ENCODE results near the gene RABGGTA. TPM values are rescaled to one million over a fixed set of nuclear protein-coding genes. Genes with fewer than 3 reads are reported as not detected.

RABGGTA gene
- total and polyA plus RNA-seq, 2 experiments from 2014 or later = 17.6 to 20.7 TPM

- no peak for TF ChIP-seq ZNF462 (CRISPR knock-in tag; IDR thresholded peaks at IDR 0.05)
- TF ChIP-seq CREB1 (CRISPR knock-in tag; IDR thresholded peaks at IDR 0.05; ENCODE audit: low read depth) = no peak
- no peak for TF ChIP-seq ZNF114 (CRISPR knock-in tag; IDR thresholded peaks at IDR 0.05)
- TF ChIP-seq EZH2phosphoT487 (IDR thresholded peaks at IDR 0.05; ENCODE audit: unreplicated experiment) = no peak
- no peak for TF ChIP-seq NANOG (IDR thresholded peaks at IDR 0.05; ENCODE audit: borderline replicate concordance)
- TF ChIP-seq JUNB (IDR thresholded peaks at IDR 0.05; ENCODE audit: unreplicated experiment) = no peak
Measured at GRCh38 chr14:24307156-24307574, 35.8 kb upstream of the RABGGTA start (continued).

- H2AFZ ChIP-seq = no peak overlapping the region
- Mint-ChIP-seq H3K27ac (no peak overlapping the region), H3K36me3 (ENCODE audit: low read depth) (peaks cover 68% of the 10 kb centered on the region), H3K4me3 (no peak overlapping the region), H3K4me1 (peaks cover 13% of the 10 kb centered on the region), H3K9me3 (peaks cover 2% of the 10 kb centered on the region; the same call in 1 of the 3 replicates), H3K27me3 (ENCODE audit: insufficient read depth, low read depth, poor library complexity) (peaks cover 12% of the 10 kb centered on the region)
- H3K4me3 ChIP-seq = no peak overlapping the region
- H4K20me1 ChIP-seq (replicated peaks; ENCODE audit: insufficient read depth) = peaks cover 10% of the 10 kb centered on the region
- H3K9me2 ChIP-seq (ENCODE audit: insufficient read depth) = no peaks in the 10 kb centered on the region
- no peak overlapping the region for H3K27ac ChIP-seq (ENCODE audit: low read depth)
- no peaks in the 10 kb centered on the region; the same call in 1 of the 2 replicates for H3F3A ChIP-seq (replicated peaks; ENCODE audit: low read depth)
- H3K36me3 ChIP-seq (ENCODE audit: insufficient read depth) = peaks cover 23% of the 10 kb centered on the region; the same call in 1 of the 2 replicates
- no peaks in the 10 kb centered on the region for H3K27me3 ChIP-seq (ENCODE audit: insufficient read depth)
- ATAC-seq = no peak
- H3K79me2 ChIP-seq (replicated peaks; ENCODE audit: insufficient read depth) = peaks cover 13% of the 10 kb centered on the region
- no peak for DNase-seq (ENCODE audit: low spot score)
- H3K4me1 ChIP-seq (ENCODE audit: insufficient read depth) = peaks cover 10% of the 10 kb centered on the region; the same call in 1 of the 2 replicates
- H3K4me2 ChIP-seq = no peak overlapping the region
- TF ChIP-seq ZNF114 (CRISPR knock-in tag; IDR thresholded peaks at IDR 0.05) = no peak
- no peak for TF ChIP-seq CREB1 (CRISPR knock-in tag; IDR thresholded peaks at IDR 0.05; ENCODE audit: low read depth)
- no peak for TF ChIP-seq ZNF462 (CRISPR knock-in tag; IDR thresholded peaks at IDR 0.05)
- no peak for TF ChIP-seq ZNF331 (CRISPR knock-in tag; IDR thresholded peaks at IDR 0.05; ENCODE audit: low read depth)
Measured at GRCh38 chr14:24304019-24304387, 32.6 kb upstream of the RABGGTA start.

All from GM23338 (cell line).